ENCODE data around the gene RBM22. TPM values are rescaled to one million over a fixed set of nuclear protein-coding genes. Genes with fewer than 3 reads are reported as not detected.

RBM22 gene
- total and polyA plus RNA-seq, 2 of the 8 experiments (the other 6 are each of a cell fraction or from before 2014, with no cell fraction given) = 20.8 to 33.9 TPM

DNA sequence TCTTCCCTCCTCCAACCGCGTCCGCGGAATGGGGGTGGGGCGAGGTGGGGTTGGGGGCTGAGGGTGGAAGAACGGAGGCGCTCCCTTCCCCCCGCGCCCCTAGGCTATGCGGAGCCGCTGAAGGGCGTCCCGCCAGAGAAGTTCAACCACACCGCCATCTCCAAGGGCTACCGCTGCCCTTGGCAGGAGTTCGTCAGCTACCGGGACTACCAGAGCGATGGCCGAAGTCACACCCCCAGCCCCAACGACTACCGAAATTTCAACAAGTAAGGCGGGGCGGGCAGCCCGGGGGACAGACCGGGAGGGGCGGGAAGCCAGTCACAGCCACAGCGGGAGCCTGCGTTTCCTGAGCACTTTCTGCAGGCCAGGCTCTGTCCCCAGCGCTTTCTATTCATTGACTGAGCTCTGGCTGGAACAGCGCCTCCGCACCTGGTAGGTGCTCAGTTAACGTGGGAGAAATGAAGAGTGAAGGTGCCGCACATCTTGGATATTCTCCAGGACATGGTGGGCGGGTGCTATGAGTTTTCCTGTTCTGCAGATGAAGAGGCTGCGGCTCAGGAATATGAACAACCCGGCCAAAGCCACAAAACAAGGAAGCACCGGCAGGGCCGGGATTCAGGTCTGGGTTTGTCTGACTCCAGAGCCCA, 28.5 kb downstream of the RBM22 start:
- CTCF ChIA-PET (ENCODE audit: partially characterized antibody) = interaction anchor here (0.7 to 2.4 kb wide), 6 partner anchors 14 to 223 kb away, joined by 3 to 18 read pairs (median 6); partner anchors contain the start of genes IRGM, RBM22 and RPS14
- 4% methylated on average over 35 of the region's 38 CpGs; no CpG with 5 or more reads in 1 of the 2 experiments for WGBS, 2 experiments (ENCODE audit: extremely low coverage in 1 of 2, insufficient coverage in 1 of 2, insufficient read length in 1 of 2, insufficient replicate concordance in 2 of 2, low coverage in 1 of 2, low lambda C conversion rate in 2 of 2, missing lambda C conversion rate in 1 of 2)
- H3K56ac ChIP-seq (replicated peaks; ENCODE audit: insufficient read length, low read depth, low read length) = peak overlapping the region; percentile 65
- no peak for TF ChIP-seq NANOG (IDR thresholded peaks at IDR 0.05; ENCODE audit: insufficient read depth, low read depth, low read length, poor library complexity, severe bottlenecking)
- no peak for TF ChIP-seq SP4 (IDR thresholded peaks at IDR 0.05; ENCODE audit: low read length)
- no peak; the same call in 1 of the 2 replicates for TF ChIP-seq CHD2 (IDR thresholded peaks at IDR 0.05; ENCODE audit: low read length)
- TF ChIP-seq GABPA (IDR thresholded peaks at IDR 0.05; ENCODE audit: borderline replicate concordance, insufficient read depth, low read length) = no peak
- no peak for TF ChIP-seq RBBP5 (IDR thresholded peaks at IDR 0.05; ENCODE audit: borderline replicate concordance, low read depth, low read length)
- TF ChIP-seq YY1 (IDR thresholded peaks at IDR 0.05; ENCODE audit: low read depth, low read length) = peak; percentile 47; the same call in 1 of the 2 replicates
- no peak for TF ChIP-seq RAD21 (IDR thresholded peaks at IDR 0.05 in 1 of 2, conservative IDR thresholded peaks at IDR 0.05 in 1 of 2; ENCODE audit: low read depth in 2 of 2, low read length in 2 of 2)
- no peak for TF ChIP-seq ZNF274 (IDR thresholded peaks at IDR 0.05; ENCODE audit: borderline replicate concordance, extremely low read depth, low read length)
- no peak for TF ChIP-seq RNF2 (IDR thresholded peaks at IDR 0.05; ENCODE audit: borderline replicate concordance, low read depth, low read length, missing control alignments, poor library complexity, severe bottlenecking)
- TF ChIP-seq TEAD4 (IDR thresholded peaks at IDR 0.05; ENCODE audit: low read depth, low read length) = 0 out of 2 replicates have a peak, but pooled peaks have one; percentile 8

More for the DNA sequence above, 28.5 kb downstream of the RBM22 start:
- peak overlapping the region in 3 of 4 experiments; percentile 84 to 88 (median 87); a peak in 6 of 7 replicates for H3K9ac ChIP-seq (replicated peaks in 1 of 4; ENCODE audit: extremely low read depth in 1 of 4, low read depth in 3 of 4, low read length in 3 of 4)
- no peak overlapping the region for H3K4ac ChIP-seq (replicated peaks; ENCODE audit: insufficient read length, low read depth, low read length)
- no peak overlapping the region; the same call in 1 of the 2 replicates for H2BK15ac ChIP-seq (ENCODE audit: low read length)
- H3K27ac ChIP-seq (ENCODE audit: low read depth, low read length) = peak overlapping the region; percentile 90
- peaks cover 9% of the 10 kb centered on the region for H3K23me2 ChIP-seq (ENCODE audit: low read depth, low read length)
- H3K27me3 ChIP-seq (replicated peaks in 1 of 4; ENCODE audit: control insufficient read depth in 3 of 4, extremely low read depth in 1 of 4, insufficient read depth in 3 of 4, low read length in 3 of 4) = no peaks in the 10 kb centered on the region
- no peak overlapping the region for H3K23ac ChIP-seq (ENCODE audit: insufficient read length)
- peaks cover 5 to 23% (median 14%) of the 10 kb centered on the region in 4 experiments for H3K4me1 ChIP-seq (replicated peaks in 1 of 4; ENCODE audit: control insufficient read depth in 3 of 4, insufficient read depth in 4 of 4, low read length in 3 of 4)
- H4K91ac ChIP-seq (replicated peaks; ENCODE audit: insufficient read length, low read length) = peak overlapping the region; percentile 37
- no peak for FAIRE-seq
- H3K4me3 ChIP-seq (ENCODE audit: extremely low read depth in 1 of 4, insufficient read depth in 2 of 4, low read depth in 3 of 4, low read length in 4 of 4) = peak overlapping the region; percentile 88 to 96 (median 93)
- H2AK5ac ChIP-seq (ENCODE audit: low read depth, low read length) = no peak overlapping the region
- peak overlapping the region; percentile 67 for H3K14ac ChIP-seq (ENCODE audit: insufficient read length)
- H3K79me2 ChIP-seq (ENCODE audit: control insufficient read depth in 1 of 2, insufficient read depth in 2 of 2, low read length in 2 of 2) = peaks cover 0 to 9% of the 10 kb centered on the region in 2 experiments; a peak in 2 of 4 replicates
- H4K20me1 ChIP-seq (replicated peaks in 1 of 2; ENCODE audit: control insufficient read depth in 1 of 2, insufficient read depth in 2 of 2, low read length in 2 of 2) = no peaks in the 10 kb centered on the region
- H3K9me3 ChIP-seq (ENCODE audit: insufficient read depth in 2 of 2, low read depth in 1 of 2, low read length in 1 of 2) = no peaks in the 10 kb centered on the region
- H3K79me1 ChIP-seq (ENCODE audit: low read depth, low read length) = no peaks in the 10 kb centered on the region
- H2BK5ac ChIP-seq (ENCODE audit: low read depth, low read length) = peak overlapping the region; percentile 92
- peak overlapping the region; percentile 68; the same call in 1 of the 2 replicates for H2AFZ ChIP-seq (ENCODE audit: low read length)
- H4K8ac ChIP-seq (ENCODE audit: extremely low read depth, insufficient read depth, low read length) = peak overlapping the region; percentile 51; the same call in 1 of the 2 replicates
- peak overlapping the region; percentile 92 for H4K5ac ChIP-seq (ENCODE audit: insufficient read length, low read depth, low read length)
- H3K18ac ChIP-seq (ENCODE audit: extremely low read depth, low read length) = peak overlapping the region; percentile 93
- H2BK12ac ChIP-seq (ENCODE audit: low read depth, low read length) = peak overlapping the region; percentile 70
- H3K36me3 ChIP-seq (ENCODE audit: control insufficient read depth in 2 of 4, insufficient read depth in 4 of 4, low read length in 3 of 4) = peaks cover 0 to 19% (median 0%) of the 10 kb centered on the region in 4 experiments; a peak in 3 of 8 replicates
- POLR2A ChIA-PET (ENCODE audit: partially characterized antibody) = interaction anchor here (0.6 to 4.7 kb wide), 18 partner anchors 9 to 208 kb away, joined by 3 to 70 read pairs (median 4); partner anchors contain the start of genes DCTN4, MYOZ3, RBM22 and SMIM3
- peak overlapping the region; percentile 57 for H2BK120ac ChIP-seq (replicated peaks; ENCODE audit: low read depth, low read length)
- peak; percentile 58 to 84 for DNase-seq (ENCODE audit: low read depth in 1 of 2, low spot score in 2 of 2)
- H3K4me2 ChIP-seq (ENCODE audit: insufficient read depth in 1 of 2, low read depth in 2 of 2, low read length in 2 of 2) = peak overlapping the region; percentile 73 to 94
- H2BK20ac ChIP-seq (ENCODE audit: low read length) = 0 out of 2 replicates have a peak overlapping the region, but pooled peaks have one; percentile 9

Measured in H1 (cell line).